Measurements from ENCODE around the gene ERAL1. TPM values are rescaled to one million over a fixed set of nuclear protein-coding genes. Genes with fewer than 3 reads are reported as not detected.

Gene ERAL1
- total and polyA plus RNA-seq, 2 of the 4 experiments (the other 2 are of a cell fraction), result 34.1 to 62.3 TPM

GRCh38 chr17:28901866-28902818 lies 47.3 kb downstream of the ERAL1 start (continued):
- no peak for TF ChIP-seq MXI1 (IDR thresholded peaks at IDR 0.05; ENCODE audit: borderline replicate concordance, low read depth, low read length)
- no peak for TF ChIP-seq MAZ (IDR thresholded peaks at IDR 0.05; ENCODE audit: borderline replicate concordance, low read depth, low read length)
- TF ChIP-seq FOS (IDR thresholded peaks at IDR 0.05; ENCODE audit: low read depth, low read length), result no peak
